GM18519 (cell line): ENCODE results near the gene KLHL13.

Source experiments
- ATAC-seq: cut with Tn5 transposase; IDR thresholded peaks from one replicate; pipeline ENCODE4 v1.9.1; 2021; ENCODE audit warnings: mild to moderate bottlenecking, moderate library complexity; ENCODE audit not compliant: unreplicated experiment, low FRiP score

Gene KLHL13

DNA sequence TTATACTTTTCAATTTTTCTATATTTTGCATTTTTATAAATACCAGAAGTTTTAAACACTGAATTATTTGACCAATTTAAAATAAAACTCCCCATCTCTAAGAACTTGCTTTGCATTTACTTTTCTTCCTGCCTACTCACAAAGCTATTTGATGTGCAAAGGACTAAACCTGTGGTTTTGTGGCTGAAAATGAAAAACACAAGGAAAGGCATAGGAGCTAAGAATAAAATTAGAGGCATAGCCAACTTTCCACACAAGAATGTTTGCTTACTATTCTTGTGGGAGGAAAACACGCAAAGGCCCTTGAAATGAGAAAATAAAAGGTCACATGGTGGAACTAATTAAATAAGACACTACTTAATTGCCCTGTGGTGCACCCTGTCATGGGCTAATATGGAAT, 221.2 kb downstream of the KLHL13 start:
- no peak for ATAC-seq

DNA sequence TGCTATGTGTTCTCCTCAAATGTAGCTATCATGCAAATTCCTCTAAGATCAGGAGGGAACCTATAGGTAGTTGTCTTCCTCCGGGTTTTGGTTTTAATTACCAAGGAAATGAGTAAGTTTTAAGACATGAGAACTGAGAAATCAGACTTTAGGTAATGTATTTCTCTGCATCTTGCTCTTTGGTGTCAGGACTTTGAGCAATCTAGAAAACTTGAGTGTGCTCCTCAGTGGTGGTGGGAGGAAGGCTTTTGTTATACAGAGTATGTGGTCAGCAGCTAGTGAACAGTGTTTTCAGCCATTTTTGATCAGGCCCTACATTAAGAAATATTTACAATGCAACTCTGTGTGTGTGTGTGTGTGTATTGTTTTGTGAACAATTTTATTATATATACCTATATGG, 224.1 kb downstream of the KLHL13 start:
- no peak for ATAC-seq

DNA sequence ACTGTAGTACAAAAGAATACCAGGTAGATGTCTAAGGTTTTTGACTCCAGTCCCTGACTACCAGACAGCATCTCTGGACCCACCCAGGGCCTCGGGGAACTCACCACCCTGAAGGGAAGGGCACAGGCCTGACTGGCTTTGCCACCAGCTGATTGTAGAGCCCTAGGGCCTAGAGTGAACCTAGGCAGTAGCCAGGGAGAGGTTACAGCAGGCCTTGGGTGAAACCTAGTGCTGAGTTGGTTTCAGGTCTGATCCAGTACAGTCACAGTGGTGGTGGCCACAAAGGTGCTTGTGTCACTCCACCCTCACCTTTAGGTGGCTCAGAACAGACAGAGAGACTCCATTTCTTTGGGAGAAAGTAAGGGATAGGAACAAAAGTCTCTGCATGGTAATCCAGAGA, 244.8 kb downstream of the KLHL13 start:
- no peak for ATAC-seq

DNA sequence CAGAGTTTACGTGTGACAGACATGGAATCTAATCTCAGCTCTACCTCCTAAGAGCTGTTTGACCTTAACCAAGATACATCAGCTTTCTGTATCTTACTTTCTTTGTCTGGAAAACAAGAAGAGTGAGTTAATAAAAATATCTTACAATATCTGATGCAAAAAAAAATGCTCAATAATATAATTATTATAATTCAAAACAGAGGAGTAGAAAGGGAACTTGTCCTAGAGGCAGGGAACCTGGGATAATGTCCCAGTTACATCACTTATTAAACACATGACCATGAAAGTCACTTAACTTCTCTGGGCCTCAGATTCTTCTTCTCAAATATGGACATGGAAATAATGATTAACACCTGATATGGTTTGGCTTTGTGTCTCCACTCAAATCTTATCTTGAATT, 256.1 kb downstream of the KLHL13 start:
- no peak for ATAC-seq

DNA sequence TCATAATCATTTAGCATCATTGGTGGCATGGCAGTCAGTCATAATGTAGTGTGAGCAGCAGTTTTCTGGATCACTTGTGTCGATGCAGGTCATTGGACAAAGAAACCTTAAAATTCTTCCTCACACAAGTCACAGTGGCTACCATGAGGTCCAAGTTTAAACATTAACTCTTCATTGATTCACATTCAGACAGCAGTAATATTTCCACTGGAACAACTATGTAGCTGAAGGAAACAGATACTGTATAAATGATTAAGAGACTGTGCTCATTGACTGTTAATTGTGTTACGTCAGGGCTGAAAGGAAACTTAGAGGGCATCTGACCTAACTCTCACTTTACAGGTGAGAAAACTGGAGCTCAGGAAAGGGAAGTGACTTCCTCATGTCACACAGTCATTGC, 261.8 kb downstream of the KLHL13 start:
- no peak for ATAC-seq

DNA sequence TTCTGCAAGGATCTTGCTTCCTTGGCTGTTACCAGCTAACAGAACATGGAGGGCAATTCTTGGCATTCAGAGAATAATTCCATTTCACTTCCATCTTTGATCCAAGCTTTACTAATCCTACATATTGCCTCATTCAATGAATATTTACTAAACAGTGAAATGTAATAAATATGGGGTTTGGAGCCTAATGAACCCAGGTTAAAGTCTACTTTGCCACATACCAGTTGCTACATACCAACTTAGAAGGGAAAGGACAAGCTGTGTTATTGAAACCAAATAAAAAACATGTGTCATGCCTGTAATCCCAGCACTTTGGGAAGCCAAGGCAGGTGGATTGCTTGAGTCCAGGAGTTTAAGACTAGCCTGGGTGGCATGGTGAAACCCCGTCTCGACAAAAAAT, 265.6 kb downstream of the KLHL13 start:
- no peak for ATAC-seq
